Stimulated activated CD8-positive, alpha-beta memory T cell treated with anti-CD3 and anti-CD28 coated beads, Interleukin-7, amount 100 ng/mL, for 24 hours (primary cell): ENCODE results near the gene TNXB.

Source experiments
- DNase-seq: peaks from one replicate; pipeline ENCODE4 v3.0.0-alpha.2; 2020; ENCODE audit warnings: low read depth

TNXB gene, protein sequence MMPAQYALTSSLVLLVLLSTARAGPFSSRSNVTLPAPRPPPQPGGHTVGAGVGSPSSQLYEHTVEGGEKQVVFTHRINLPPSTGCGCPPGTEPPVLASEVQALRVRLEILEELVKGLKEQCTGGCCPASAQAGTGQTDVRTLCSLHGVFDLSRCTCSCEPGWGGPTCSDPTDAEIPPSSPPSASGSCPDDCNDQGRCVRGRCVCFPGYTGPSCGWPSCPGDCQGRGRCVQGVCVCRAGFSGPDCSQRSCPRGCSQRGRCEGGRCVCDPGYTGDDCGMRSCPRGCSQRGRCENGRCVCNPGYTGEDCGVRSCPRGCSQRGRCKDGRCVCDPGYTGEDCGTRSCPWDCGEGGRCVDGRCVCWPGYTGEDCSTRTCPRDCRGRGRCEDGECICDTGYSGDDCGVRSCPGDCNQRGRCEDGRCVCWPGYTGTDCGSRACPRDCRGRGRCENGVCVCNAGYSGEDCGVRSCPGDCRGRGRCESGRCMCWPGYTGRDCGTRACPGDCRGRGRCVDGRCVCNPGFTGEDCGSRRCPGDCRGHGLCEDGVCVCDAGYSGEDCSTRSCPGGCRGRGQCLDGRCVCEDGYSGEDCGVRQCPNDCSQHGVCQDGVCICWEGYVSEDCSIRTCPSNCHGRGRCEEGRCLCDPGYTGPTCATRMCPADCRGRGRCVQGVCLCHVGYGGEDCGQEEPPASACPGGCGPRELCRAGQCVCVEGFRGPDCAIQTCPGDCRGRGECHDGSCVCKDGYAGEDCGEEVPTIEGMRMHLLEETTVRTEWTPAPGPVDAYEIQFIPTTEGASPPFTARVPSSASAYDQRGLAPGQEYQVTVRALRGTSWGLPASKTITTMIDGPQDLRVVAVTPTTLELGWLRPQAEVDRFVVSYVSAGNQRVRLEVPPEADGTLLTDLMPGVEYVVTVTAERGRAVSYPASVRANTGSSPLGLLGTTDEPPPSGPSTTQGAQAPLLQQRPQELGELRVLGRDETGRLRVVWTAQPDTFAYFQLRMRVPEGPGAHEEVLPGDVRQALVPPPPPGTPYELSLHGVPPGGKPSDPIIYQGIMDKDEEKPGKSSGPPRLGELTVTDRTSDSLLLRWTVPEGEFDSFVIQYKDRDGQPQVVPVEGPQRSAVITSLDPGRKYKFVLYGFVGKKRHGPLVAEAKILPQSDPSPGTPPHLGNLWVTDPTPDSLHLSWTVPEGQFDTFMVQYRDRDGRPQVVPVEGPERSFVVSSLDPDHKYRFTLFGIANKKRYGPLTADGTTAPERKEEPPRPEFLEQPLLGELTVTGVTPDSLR (N-terminal part only)

DNA sequence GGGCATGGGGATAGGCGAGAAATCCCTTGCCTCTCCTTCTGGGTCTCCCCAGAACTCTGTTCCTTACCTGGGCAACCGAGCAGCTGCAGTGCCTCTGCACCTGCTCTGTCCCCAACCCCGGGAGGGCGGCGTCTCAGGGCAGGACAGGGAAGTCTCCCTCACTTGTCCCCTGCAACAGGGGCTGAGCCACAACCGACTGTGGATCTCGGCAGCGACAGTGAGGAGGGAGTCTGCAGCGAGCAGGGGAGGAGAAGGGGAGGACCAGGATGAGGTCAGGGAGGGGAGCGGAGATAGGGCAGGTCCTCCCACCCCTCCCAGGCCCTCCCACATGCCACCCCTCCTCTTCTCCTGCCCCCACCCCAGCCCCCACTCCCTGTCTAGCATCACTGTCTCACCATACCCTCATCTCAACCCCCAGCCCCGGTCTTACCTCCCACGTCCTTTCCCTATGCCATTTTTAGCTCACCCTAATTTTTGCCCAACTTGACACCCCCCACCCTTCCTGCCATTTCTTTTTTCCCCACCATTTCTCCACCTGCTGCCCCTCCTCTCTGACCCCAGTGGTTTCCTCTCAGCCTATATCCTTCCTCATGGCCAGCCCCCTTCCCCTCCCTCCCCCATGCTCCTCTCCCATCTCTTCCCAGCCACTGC is at the start of gene TNXB:
Gene TNXB (minus strand): TSS at position 225 of the 651 bp plus-strand sequence. CDS start 11,140 bp downstream, outside the sequence.
- DNase-seq = no peak

DNA sequence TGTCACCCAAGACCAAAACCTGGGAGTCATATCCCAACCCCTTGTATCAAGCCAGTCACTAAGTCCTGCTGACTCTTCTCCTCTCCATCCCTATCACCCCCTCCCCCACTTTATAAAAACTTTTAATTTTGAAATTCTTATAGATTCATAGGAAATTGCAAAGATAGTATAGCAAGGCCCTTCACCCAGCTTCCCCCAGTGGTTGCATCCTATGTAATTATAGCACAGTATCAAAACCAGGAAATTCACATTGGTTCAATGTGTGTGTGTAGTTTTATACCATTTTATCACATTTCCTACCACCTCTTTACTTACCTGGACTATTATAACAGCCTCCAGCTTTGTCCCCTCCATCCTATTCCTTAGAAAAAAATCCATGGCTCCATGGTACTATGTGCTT is 48.9 kb upstream of the TNXB start:
- DNase-seq = no peak

DNA sequence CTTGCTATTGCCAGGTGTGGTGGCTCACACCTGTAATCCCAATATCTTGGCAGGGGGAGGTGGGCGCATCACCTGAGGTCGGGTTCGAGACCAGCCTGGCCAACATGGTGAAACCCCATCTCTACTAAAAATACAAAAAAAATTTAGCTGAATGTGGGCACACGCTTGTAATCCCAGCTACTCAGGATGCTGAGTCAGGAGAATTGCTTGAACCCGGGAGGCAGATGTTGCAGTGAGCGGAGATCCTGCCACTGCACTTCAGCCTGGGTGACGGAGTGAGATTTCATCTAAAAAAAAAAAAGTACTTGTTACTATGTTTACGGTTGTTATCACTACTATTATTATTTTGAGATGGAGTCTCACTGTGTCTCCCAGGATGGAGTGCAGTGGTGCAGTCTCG is 47.8 kb upstream of the TNXB start:
- DNase-seq = no peak

DNA sequence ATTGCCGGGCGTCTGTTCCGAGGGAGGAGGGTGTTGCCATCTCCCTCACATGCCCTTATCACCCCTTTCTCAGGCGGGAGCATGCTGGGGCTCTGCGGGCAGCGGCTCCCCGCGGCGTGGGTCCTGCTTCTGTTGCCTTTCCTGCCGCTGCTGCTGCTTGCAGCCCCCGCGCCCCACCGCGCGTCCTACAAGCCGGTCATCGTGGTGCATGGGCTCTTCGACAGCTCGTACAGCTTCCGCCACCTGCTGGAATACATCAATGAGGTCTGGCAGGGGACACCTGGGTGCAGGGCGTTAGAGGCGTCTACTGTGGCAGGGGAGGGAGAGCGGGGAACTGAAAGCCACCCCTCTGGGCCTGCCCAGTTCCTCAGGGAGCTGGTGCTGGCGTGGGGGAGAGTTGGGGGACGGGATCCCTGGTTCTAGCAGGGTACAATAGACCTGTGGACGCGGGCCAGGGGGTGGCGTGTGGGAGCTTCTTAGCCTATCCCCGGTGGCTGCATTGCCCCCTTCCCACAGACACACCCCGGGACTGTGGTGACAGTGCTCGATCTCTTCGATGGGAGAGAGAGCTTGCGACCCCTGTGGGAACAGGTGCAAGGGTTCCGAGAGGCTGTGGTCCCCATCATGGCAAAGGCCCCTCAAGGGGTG is 45.5 kb upstream of the TNXB start:
- no peak for DNase-seq

DNA sequence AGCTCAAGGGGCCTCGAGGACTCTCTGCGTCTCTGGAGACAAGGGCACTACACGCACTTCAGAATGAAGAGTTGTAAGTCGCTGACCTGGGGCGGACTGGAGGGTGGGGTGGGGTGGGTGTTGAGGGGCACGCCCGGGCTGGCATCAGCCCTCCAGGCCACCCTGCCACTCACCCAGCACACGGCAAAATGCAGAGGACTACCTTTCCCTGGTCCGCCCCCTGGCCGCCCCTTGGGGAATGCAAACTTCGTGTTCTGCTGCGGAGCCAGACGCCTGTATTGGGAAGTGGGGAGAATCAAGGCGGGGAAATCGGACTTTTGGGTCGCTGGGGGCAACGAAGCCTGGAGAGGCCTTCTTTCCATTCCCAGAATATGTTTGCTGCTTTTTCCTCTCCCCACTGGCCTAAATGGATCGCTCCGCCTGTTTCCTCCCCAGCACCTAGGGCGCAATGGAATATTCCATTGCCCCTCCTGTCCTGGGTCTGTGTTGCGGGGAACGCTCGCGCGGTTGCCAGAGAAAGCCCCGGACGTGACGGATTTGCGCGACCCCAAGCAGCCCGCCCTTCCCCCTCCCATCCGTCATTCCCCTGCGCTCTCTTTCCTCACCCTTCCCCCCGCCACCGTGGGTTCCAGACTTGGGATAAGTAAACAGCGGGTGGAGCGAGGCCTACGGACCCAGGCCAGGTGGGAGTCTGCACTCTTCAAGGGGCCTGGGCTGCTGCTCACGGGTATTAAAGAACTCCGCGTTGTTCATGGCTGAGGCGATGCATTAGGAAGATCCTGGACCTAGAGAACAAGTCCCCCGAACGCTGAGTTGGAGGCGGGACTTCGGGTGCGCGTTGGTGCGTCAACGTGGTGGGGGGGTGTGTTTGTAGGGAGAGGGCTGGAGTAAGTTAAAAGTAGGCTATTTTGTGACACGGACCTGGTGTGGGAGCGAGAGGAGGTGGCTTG is 44.7 kb upstream of the TNXB start, which contains the start of gene PPT2:
Gene PPT2 (plus strand): TSS at position 578 of the 950 bp plus-strand sequence. CDS start 454 bp downstream, outside the sequence.
- peak; percentile 75 for DNase-seq

DNA sequence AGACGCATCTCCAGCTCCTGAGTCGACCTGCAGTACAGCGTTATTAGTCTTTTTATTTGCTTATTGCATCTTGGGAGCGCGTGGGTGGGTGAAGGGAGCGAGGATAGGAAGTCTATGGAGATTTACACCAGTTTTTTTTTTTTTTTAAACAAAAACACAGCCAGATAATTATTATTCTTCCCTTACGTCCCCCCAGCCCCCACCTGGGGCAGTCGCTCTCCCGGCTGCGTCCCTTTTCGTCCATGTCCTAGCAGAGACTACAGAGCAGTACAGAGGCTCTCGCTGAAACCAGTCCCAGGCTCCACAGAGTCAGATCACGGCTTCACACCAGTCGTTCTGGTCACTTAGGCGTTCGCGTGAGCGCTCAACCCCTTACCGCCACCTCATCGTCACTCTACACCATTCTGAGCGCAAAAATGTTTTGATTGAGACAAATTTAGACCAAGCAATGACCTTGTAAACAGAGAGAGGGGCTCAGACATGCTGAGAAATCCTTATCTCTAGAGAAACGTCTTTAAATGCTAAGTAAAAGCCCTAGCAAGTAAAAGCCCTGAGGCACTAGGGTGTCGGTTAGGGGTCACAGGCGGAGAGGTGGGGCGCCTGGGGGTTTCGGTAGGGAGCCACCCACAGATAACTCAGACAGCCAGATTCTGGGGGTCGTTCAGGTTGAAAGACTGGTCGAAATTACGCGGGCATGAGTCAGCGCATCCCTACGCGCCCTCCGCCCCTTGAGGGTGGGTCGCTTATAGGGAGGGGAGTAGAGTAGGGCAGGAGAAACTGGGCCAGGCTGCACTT is 43.8 kb upstream of the TNXB start:
- DNase-seq = no peak

DNA sequence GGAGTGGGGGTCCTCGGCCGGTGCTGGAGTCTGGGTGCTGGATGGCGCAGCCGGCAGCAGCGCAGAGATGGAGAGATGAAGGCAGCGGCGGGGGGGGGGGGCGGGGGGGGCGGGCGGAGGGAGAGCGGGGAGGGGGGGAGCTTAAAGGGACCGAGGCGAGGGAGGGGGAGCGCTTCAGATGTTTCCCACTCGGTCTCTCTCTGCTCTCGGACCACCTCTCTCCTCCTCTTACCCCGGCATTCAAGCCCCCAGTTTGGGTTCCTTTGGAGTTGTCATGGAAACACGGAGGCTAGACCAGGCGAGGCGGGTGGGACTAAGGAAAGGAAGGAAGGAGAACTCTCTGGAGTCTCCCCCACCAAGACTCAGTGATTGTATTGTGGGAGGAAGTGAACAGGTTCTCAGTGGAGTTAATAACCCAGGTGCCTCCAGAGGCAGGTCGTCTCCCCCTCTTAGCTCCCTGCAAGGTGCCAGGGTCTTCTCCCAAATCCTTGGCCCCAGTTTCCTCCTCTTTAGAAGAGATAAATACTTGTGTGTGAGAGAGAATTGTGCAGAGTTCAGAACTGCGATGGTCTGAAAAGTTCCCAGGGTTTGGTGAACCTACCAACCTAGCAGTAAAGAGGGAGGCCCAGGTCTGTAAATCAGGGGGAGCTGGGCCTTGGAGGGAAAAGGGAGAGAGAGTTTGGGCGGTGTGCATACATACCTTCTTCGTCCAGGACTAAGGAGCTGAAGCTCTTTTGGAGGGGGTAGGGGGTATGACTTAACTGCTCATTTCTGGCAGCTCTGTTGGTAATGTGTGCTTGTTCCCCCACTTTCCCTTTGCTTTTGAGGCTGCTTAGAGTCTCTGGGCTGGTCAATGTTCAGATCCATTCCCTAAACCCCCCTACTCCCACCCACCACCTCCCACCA is 43.0 kb upstream of the TNXB start, which contains the start of gene PRRT1:
Gene PRRT1 (minus strand): TSS at position 77 of the 906 bp plus-strand sequence. CDS start 112 bp downstream, outside the sequence.
- no peak for DNase-seq

DNA sequence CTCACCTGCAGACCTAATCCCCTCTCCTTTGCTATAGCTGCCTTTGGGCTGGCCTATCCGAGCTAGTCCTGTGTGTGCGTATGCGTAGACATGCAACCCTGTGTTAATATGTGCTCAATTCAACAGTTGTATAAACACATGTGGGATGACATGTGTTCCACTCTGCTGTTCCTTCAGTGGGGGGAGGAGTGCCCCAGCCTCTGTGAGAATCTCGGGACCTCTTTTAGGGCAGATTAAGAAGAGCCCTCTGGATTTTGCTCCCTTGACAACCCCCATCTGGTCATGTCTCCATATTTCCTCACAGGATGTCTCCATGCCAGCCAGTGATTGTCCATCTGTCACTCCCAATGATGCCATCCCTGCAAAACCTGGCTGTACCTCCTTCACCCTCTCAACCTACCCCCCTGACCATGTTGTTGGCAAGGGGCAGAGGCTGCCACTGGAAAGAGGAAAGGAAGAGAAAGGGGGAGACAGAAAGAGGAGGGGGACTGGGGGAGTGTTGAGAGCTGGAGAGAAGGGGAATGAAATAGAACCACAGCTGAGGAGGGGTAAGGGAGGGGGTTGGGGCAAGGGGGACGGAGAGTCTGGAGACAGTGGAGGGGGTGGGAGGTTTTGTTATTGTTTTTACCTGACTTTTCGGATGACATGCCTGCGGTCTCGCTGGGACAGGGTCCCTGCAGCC is 42.2 kb upstream of the TNXB start:
- no peak for DNase-seq

DNA sequence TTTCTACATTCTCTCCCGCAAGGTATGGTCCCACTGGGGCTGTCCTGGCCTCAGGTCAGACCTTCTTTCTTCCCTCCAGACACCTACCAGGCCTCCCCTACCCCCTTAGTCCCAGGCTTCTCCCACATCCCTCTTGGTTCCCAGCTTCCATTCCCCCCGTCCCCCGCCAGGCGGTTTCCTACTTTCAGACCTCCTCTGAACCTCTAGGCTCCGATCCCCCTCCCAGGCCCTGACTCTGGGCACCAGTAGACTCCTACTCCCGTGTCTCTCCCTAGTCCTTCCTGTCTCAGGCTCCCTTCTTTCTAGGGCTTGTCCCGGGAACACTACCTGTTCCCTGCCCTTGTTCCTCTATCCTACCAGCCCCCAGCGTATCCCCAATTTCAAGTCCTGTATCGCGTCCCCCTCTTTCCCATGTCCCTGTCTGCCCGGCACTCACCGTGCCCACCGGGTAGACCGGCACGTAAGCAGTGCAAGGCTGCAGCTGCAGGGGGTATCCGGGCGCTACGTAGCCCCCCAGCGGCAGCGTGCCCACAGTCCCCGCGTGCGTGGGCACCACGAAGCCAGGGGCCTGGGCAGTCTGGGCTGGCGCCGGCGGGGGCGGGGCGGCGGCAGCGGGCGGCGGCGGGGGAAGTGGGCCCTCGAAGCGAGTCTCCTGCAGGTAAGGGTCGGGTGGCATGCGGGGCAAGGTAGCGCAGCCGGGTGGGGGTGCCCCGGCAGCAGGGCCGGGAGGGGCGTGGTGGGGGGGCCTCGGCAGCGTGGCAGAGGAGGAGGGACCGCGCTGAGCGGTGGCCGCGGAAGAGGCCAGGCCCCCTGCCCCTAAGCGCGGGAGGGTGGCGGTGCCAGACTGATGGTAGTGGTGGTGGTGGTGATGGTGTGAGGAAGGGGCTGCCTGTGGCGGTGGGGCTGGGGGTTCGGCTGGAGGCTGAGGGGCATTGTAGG is 41.1 kb upstream of the TNXB start:
- DNase-seq = no peak

DNA sequence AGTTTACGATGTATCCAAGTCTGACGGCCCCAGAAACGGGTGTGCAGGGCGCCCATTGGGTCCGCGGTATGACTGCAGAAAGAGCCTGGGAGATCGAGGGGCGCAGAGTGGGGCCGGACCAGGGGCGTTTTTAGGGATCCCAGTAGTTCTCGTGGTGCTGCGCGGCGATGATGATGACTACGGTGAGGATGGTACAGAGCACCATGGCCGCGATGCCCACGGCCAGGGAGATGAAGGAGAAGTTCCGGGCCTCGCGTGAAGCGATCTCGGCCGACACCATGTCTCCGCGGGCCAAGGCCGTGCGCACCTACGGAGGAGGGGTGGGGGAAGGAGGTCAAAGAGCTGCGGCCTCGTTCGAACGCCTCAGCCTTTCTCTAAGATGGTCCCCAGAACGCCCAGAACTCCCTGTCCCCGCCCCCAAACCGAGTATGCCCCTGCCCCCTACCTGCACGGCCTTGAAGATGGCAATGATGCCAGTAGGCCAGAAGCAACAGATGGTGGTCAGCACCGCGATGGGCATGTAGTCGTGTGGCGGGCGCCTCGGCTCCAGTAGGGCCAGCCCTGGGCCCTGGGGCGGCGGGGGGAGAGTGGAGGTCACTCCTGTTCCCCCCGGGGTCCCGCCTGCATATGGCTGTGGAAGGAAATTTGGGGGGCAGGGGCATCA is 40.1 kb upstream of the TNXB start:
- no peak for DNase-seq

DNA sequence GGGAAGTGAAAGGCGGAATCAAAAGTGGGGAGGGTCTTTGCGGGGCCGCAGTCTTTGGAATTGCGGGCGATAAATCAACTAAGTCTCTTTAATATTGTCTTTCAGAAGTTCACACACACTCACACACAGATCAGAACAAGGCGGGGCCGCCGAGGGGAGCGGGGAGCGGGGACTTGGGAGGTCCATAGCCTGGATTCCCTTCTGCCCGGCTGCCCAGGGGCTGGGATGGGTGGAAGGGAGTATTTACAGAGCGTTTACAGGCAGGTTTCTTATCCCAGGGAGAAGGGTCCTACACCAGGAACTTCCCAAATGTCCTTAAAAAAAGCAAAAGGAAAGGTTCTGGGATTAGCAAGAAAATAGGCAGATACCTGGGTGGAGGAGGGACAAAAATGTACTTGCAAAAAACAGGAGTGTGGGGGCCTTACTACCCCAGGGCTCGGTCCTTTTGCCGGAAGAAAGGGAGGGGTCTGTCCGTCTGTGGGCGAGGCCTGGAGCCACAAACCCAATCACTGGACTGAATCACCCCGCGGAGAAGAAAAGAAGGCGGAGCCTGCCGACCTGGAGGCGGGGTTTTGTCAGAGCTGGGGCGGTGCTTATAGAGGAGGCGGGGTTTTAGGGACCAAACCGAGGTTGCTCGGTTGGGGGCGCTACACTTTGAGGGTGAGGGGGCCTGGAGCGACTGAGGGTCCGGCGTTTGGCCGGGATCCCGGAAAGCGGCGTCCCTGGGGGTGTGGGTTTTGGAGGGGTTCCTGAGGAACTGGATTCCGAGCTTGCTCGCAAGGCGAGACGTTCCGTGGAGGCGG is 39.4 kb upstream of the TNXB start:
- DNase-seq = no peak

DNA sequence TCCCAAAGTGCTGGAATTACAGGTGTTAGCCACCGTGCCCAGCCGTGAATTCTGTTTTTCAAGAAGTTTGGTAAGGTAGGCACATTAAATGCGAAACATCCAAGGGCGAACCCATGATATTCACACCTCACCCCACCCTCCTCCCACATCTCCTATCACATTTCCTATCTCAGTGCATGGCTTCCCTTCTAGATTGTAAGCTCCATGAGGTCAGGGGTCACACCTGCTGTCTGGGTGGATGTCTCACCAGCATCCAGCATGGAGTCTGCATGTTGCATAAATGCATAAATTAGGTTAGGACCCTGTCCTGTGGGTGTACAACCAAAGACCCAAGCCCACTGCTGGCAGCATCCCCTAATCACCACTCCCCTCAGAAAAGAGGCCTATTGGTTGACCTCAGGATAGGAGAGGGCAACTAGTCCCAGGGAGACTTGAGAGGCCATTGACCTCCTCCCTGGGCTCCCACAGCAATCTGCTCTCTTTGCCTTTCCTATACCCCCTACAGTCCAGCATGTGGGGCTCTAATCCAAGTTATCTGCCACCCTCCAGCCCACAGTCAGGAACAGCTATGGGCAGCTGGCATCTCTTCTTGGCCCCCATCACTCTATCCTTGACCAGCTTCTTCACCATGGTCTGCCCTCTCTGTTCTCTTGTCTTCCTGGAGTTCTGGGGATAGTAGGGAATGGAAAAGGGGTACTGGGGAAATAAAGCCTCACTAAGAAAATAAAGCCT is 38.4 kb upstream of the TNXB start:
- no peak for DNase-seq

DNA sequence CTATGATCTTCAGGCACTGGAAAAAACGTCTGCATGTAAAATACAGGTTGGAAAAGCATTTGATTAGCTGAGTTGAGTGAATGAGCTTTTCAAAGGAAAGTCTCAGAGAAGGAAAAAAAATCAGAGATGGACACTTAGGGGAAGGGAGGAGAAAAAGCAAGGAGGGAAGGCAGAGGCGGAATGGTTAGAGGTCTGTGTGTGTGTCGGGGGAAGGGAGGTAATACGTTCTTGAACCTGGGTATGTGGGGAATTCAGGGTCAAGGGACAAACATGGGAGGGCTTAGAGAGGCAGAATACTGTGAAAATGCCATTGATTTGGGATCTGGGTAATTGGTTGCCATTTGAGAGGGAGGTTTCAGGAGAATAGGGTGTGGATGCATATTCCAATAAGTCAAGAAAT is 37.5 kb upstream of the TNXB start:
- DNase-seq = no peak

DNA sequence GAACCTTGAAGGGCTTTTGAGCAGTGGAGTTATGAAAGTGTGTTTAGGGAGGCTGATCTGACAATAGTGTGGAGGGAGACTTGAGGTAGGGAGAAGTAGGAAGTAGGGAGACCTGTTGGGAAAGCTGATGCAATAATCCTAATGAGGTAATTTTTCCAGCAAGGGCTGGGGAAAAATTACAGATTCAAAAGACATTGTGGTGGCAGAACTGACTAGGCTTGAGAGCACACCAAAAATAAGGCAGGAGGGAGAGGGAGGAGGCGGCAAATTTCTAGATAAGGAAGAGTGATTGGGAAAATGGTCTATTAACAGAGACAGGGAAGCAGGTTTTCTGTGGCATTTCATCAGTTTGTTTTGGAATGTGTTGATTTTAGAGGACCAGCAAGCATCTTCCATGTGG is 37.1 kb upstream of the TNXB start:
- DNase-seq = no peak
